HepG2 (cell line): ENCODE results near the gene PDIK1L. TPM values are rescaled to one million over a fixed set of nuclear protein-coding genes. Genes with fewer than 3 reads are reported as not detected.

Experiments
- ATAC-seq: fragments of 200-7000 bp; cut with Tn5 transposase; 3 replicates; pipeline ENCODE4 v1.9.1; 2020; ENCODE audit warnings: mild to moderate bottlenecking, moderate library complexity
- BruUV-seq: library from RNA; stranded (reverse); fragments of 400-500 nt; replicated peaks from 2 replicates; lab custom pipeline; 2021; lab: Mats Ljungman, UMichigan
- CTCF ChIA-PET: fragments of 300-600 bp; formaldehyde crosslinking; extraction: SDS; loops from one replicate; lab custom pipeline; 2021; ENCODE audit warnings: low total read pairs, inconsistent platforms, low intra/inter-chr PET ratio; lab: Yijun Ruan, JAX
- POLR2A ChIA-PET: fragments of 350-600 bp; sonication (Branson Sonifier 250); formaldehyde crosslinking; loops from one replicate; lab custom pipeline; 2020; ENCODE audit warnings: antibody characterized with exemption, inconsistent platforms; lab: Yijun Ruan, JAX
- DNase-seq: peaks from one replicate; pipeline ENCODE4 v3.0.0-alpha.2; 2015; ENCODE audit warnings: low spot score
- FAIRE-seq: peaks from 3 replicates; lab custom pipeline; 2011; peaks lifted over from hg19 to GRCh38; lab: Jason Lieb, UNC
- H2AFZ ChIP-seq: one replicate; pipeline ENCODE4 v1.6.1; 2011; ENCODE audit warnings: low read length, inconsistent platforms
- H3K27ac ChIP-seq: fragments of 300-600 bp; 3 replicates; pipeline ENCODE4 v1.8.0; 2011; ENCODE audit warnings: mixed run types, mild to moderate bottlenecking, mixed read lengths, low read length, inconsistent platforms; ENCODE audit not compliant: insufficient read depth; ENCODE audit errors: extremely low read length
- H3K27me3 ChIP-seq, 2 experiments: fragments of 200-600 bp in 1 of 2; 2 replicates in 1 of 2; 3 replicates in 1 of 2; pipeline versions ENCODE4 v1.6.0 to v1.8.0; 2011; ENCODE audit warnings: low read length in 2 of 2, mild to moderate bottlenecking in 2 of 2, moderate library complexity in 2 of 2, inconsistent platforms in 1 of 2; ENCODE audit not compliant: insufficient read depth in 2 of 2, control insufficient read depth in 1 of 2
- H3K36me3 ChIP-seq, 2 experiments: fragments of 200-600 bp in 1 of 2; replicated peaks in 1 of 2; 2 replicates in 1 of 2; 3 replicates in 1 of 2; pipeline versions ENCODE4 v1.5.1 to v1.8.0; 2011; ENCODE audit warnings: low read length in 2 of 2, inconsistent platforms in 1 of 2; ENCODE audit not compliant: insufficient read depth in 2 of 2, control insufficient read depth in 1 of 2
- H3K4me1 ChIP-seq: 2 replicates; pipeline ENCODE4 v1.5.1; 2012; ENCODE audit warnings: low read length, inconsistent platforms; ENCODE audit not compliant: insufficient read depth
- H3K4me2 ChIP-seq: 2 replicates; pipeline ENCODE4 v1.6.0; 2011; ENCODE audit warnings: low read depth, low read length, inconsistent platforms
- H3K4me3 ChIP-seq, 3 experiments: fragments of 200-600 bp in 1 of 3; sonication (generic), shearing (Covaris generic) in 1 of 3; replicated peaks in 1 of 3; 2 replicates each; pipeline ENCODE4 v1.5.1; 2011 to 2016; ENCODE audit warnings: low read length in 3 of 3, inconsistent platforms in 2 of 3, low read depth in 2 of 3, mild to moderate bottlenecking in 2 of 3, control low read depth in 1 of 3, mixed read lengths in 1 of 3; ENCODE audit not compliant: insufficient read depth in 1 of 3
- H3K79me2 ChIP-seq: one replicate; pipeline ENCODE4 v1.6.1; 2011; ENCODE audit warnings: low read length, inconsistent platforms; ENCODE audit not compliant: insufficient read depth
- H3K9ac ChIP-seq: 2 replicates; pipeline ENCODE4 v1.6.0; 2011; ENCODE audit warnings: mild to moderate bottlenecking, low read depth, low read length, inconsistent platforms; ENCODE audit not compliant: insufficient read depth
- H3K9me3 ChIP-seq: 2 replicates; pipeline ENCODE4 v1.5.1; 2012; ENCODE audit warnings: mild to moderate bottlenecking, low read length
- H4K20me1 ChIP-seq: 2 replicates; pipeline ENCODE4 v1.6.0; 2011; ENCODE audit warnings: inconsistent platforms, mild to moderate bottlenecking, low read length, moderate library complexity; ENCODE audit not compliant: insufficient read depth
- ELF1 ChIP-seq: sonication (generic); formaldehyde crosslinking; IDR thresholded peaks from 2 replicates; pipeline ENCODE4 v1.4.0; 2020; ENCODE audit warnings: missing genetic modification reagents
- FOXJ3 ChIP-seq: sonication (generic); formaldehyde crosslinking; IDR thresholded peaks from 2 replicates; pipeline ENCODE4 v1.4.0; 2020; ENCODE audit warnings: missing genetic modification reagents, mild to moderate bottlenecking, borderline replicate concordance
- HOXA9 ChIP-seq: sonication (generic); formaldehyde crosslinking; IDR thresholded peaks from 2 replicates; pipeline ENCODE4 v1.8.1; 2022; ENCODE audit warnings: missing genetic modification reagents, mild to moderate bottlenecking, moderate library complexity, borderline replicate concordance
- NFKB2 ChIP-seq: sonication (generic); formaldehyde crosslinking; IDR thresholded peaks from 2 replicates; pipeline ENCODE4 v1.4.0; 2020; ENCODE audit warnings: missing genetic modification reagents, borderline replicate concordance
- RBM39 ChIP-seq: fragments of 200-400 bp; formaldehyde crosslinking; IDR thresholded peaks from one replicate; pipeline ENCODE4 v1.6.1; 2018; ENCODE audit warnings: antibody characterized with exemption, mild to moderate bottlenecking, low read depth, low read length; ENCODE audit not compliant: poor library complexity, severe bottlenecking
- SRSF9 ChIP-seq: fragments of 200-400 bp; formaldehyde crosslinking; IDR thresholded peaks from 2 replicates; pipeline ENCODE4 v1.6.1; 2018; ENCODE audit warnings: borderline replicate concordance, mild to moderate bottlenecking, low read depth, low read length; ENCODE audit not compliant: insufficient read depth, poor library complexity, severe bottlenecking
- TMF1 ChIP-seq: sonication (generic); formaldehyde crosslinking; IDR thresholded peaks from 2 replicates; pipeline ENCODE4 v1.8.1; 2022; ENCODE audit warnings: low read depth, missing genetic modification reagents
- TSC22D2 ChIP-seq: sonication (generic); formaldehyde crosslinking; IDR thresholded peaks from 2 replicates; pipeline ENCODE4 v1.5.1; 2020; ENCODE audit warnings: missing genetic modification reagents, mild to moderate bottlenecking, borderline replicate concordance
- ZNF367 ChIP-seq: sonication (generic); formaldehyde crosslinking; IDR thresholded peaks from 2 replicates; pipeline ENCODE4 v1.4.0; 2020; ENCODE audit warnings: missing genetic modification reagents, borderline replicate concordance
- ZNF644 ChIP-seq: IDR thresholded peaks from 2 replicates; pipeline ENCODE4 v1.6.1; 2016; ENCODE audit warnings: low read depth
- WGBS: methylation state at CpG from one replicate; pipeline ENCODE4 v1.1.6; 2017; ENCODE audit warnings: low lambda C conversion rate; 5-methylcytosine and 5-hydroxymethylcytosine counted together
- in situ Hi-C: cut with HindIII; loops from 2 replicates; pipeline ENCODE4 v1.10.0; 2017; ENCODE audit warnings: low pct_unique_long_range_greater_than_20kb; ENCODE audit not compliant: extremely low pct_ligation_motif_present
- intact Hi-C: fragments of 100-400 bp; cut with micrococcal nuclease; formaldehyde crosslinking; loops from one replicate; pipeline ENCODE4 v1.10.0; 2022; ENCODE audit not compliant: unreplicated experiment
- polyA plus RNA-seq, 8 experiments: library from polyadenylated mRNA; depleted of rRNA in 3 of 8; stranded (reverse) in 7 of 8; unstranded in 1 of 8; fragments of >200 nt; fragmentation: Illumina TruSeq in 4 of 8; extraction: Trizol in 4 of 8; gene quantifications; 2 replicates each; pipeline versions ENCODE4 v1.2.1 to v1.2.3, GENCODE V29; 2011 to 2016; ENCODE audit warnings: low read depth in 4 of 8, missing spikeins in 1 of 8, mixed read lengths in 1 of 8; ENCODE audit not compliant: insufficient read depth in 1 of 8
- total RNA-seq, 5 experiments: library from RNA; depleted of rRNA; stranded (reverse); fragments of >200 nt; fragmentation: Illumina TruSeq; extraction: Trizol; gene quantifications; 2 replicates each; pipeline ENCODE4 v1.2.3, GENCODE V29; 2016; ENCODE audit warnings: low read depth in 1 of 5
- TF ChIP-seq, protein P1 (sequence below): sonication (generic); formaldehyde crosslinking; IDR thresholded peaks from 2 replicates; pipeline ENCODE4 v1.5.0; 2020; ENCODE audit warnings: missing genetic modification reagents, mild to moderate bottlenecking, borderline replicate concordance
- TF ChIP-seq, protein P2 (sequence below): IDR thresholded peaks from 2 replicates; pipeline ENCODE4 v1.6.1; 2012; ENCODE audit warnings: low read length, improper control_type of control experiment

Gene PDIK1L
- total and polyA plus RNA-seq, 2 of the 13 experiments (the other 11 are each of a cell fraction or from before 2014, with no cell fraction given), result 1.9 to 4.6 TPM

DNA sequence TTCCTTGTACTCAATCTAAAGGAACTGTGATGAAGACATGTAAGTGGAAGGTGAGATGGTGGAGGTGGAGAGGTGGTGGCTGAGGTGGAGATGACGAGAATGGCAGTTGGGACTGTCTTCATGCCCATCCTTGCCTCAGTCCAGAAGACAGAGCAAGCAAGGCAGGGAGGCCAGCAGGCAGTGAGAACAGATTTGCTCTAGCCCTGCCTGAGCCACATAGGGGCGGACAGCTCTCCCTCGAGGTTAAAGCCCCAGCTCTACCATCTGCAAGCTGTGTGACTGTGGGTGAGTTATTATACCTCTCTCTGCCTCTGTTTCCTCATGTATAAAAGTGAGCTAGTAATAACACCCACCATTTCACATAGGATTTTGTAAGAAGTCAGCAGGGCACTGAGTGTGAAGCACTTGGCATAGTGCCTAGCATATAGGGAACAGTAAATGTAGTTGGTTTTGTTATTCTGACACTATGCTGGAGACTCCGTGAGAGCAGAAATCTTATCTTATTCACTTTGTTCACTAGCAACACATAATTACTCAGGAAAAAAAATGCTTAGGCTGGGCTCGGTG lies 42.4 kb downstream of the PDIK1L start:
- Histone ChIP-seq H3K36me3 (no peaks in the 10 kb centered on the region), H3K9ac (no peak overlapping the region), H3K9me3 (no peaks in the 10 kb centered on the region), H2AFZ (no peak overlapping the region), H3K27ac (no peak overlapping the region), H3K4me3 (no peak overlapping the region), H3K4me1 (peaks cover 17% of the 10 kb centered on the region), H3K27me3 (peaks cover 8 to 43% of the 10 kb centered on the region in 2 experiments; a peak in 3 of 5 replicates), H3K4me2 (no peak overlapping the region), H4K20me1 (no peaks in the 10 kb centered on the region), H3K79me2 (no peaks in the 10 kb centered on the region)
- BruUV-seq, result no TSS peak
- no peak for TF ChIP-seq FOXJ3 (CRISPR knock-in tag)
- TF ChIP-seq HOXA9, result no peak
- no peak for TF ChIP-seq ZNF644 (CRISPR knock-in tag)
- TF ChIP-seq, protein P1, sequence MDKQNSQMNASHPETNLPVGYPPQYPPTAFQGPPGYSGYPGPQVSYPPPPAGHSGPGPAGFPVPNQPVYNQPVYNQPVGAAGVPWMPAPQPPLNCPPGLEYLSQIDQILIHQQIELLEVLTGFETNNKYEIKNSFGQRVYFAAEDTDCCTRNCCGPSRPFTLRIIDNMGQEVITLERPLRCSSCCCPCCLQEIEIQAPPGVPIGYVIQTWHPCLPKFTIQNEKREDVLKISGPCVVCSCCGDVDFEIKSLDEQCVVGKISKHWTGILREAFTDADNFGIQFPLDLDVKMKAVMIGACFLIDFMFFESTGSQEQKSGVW (CRISPR knock-in tag), result no peak
- TF ChIP-seq TSC22D2, result no peak
- no peak for TF ChIP-seq TMF1 (CRISPR knock-in tag)
- WGBS, result 21% methylated on average over 5 of the region's 5 CpGs
- in situ Hi-C loops (loop anchor here (10.0 kb wide), 1 partner anchor 49 kb away; no protein-coding TSS in a partner anchor), intact Hi-C loops (no loop called here)
- no peak for DNase-seq
- ChIA-PET CTCF (no interaction called here), POLR2A (no interaction called here)
- no peak for FAIRE-seq
- ATAC-seq, result no peak

DNA sequence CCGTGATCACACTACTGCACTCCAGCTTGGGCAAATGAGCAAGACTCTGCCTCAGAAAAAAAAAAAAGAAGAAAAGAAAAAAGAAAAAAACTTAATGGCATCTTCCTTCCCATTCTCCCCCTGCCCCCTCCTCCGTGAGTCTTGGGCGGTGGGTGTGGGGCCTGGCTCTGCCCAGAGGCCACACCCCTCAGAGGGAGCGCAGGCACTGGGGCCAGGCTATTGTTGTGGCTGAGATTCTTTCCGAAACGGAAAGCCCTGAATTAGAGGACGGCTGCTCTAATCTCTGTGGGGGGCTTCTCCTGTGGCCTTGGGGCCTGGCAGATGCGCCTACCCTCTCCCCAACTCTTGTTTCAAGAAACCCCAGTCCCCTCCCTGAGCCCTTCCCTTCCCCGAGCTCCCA lies 43.1 kb downstream of the PDIK1L start:
- ChIA-PET POLR2A (no interaction called here), CTCF (no interaction called here)
- Histone ChIP-seq H3K27me3 (peaks cover 10 to 48% of the 10 kb centered on the region in 2 experiments; a peak in 3 of 5 replicates), H3K27ac (no peak overlapping the region), H4K20me1 (no peaks in the 10 kb centered on the region), H3K9ac (no peak overlapping the region), H3K4me2 (no peak overlapping the region), H3K4me3 (no peak overlapping the region), H2AFZ (no peak overlapping the region), H3K9me3 (no peaks in the 10 kb centered on the region), H3K36me3 (no peaks in the 10 kb centered on the region), H3K79me2 (no peaks in the 10 kb centered on the region), H3K4me1 (peaks cover 17% of the 10 kb centered on the region)
- FAIRE-seq (no peak), ATAC-seq (no peak), DNase-seq (no peak)
- WGBS, result 50% methylated on average over 7 of the region's 9 CpGs
- intact Hi-C loops (no loop called here), in situ Hi-C loops (loop anchor here (10.0 kb wide), 1 partner anchor 50 kb away; no protein-coding TSS in a partner anchor)
- no TSS peak for BruUV-seq
- TF ChIP-seq NFKB2 (CRISPR knock-in tag) (no peak), RBM39 (no peak), ELF1 (CRISPR knock-in tag) (no peak), SRSF9 (no peak), ZNF367 (no peak)
- TF ChIP-seq, protein P2, sequence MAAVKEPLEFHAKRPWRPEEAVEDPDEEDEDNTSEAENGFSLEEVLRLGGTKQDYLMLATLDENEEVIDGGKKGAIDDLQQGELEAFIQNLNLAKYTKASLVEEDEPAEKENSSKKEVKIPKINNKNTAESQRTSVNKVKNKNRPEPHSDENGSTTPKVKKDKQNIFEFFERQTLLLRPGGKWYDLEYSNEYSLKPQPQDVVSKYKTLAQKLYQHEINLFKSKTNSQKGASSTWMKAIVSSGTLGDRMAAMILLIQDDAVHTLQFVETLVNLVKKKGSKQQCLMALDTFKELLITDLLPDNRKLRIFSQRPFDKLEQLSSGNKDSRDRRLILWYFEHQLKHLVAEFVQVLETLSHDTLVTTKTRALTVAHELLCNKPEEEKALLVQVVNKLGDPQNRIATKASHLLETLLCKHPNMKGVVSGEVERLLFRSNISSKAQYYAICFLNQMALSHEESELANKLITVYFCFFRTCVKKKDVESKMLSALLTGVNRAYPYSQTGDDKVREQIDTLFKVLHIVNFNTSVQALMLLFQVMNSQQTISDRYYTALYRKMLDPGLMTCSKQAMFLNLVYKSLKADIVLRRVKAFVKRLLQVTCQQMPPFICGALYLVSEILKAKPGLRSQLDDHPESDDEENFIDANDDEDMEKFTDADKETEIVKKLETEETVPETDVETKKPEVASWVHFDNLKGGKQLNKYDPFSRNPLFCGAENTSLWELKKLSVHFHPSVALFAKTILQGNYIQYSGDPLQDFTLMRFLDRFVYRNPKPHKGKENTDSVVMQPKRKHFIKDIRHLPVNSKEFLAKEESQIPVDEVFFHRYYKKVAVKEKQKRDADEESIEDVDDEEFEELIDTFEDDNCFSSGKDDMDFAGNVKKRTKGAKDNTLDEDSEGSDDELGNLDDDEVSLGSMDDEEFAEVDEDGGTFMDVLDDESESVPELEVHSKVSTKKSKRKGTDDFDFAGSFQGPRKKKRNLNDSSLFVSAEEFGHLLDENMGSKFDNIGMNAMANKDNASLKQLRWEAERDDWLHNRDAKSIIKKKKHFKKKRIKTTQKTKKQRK, result no peak
